Left ventricle myocardium inferior (tissue), 1 donor: ENCODE data around the gene KMT5C. TPM values are rescaled to one million over a fixed set of nuclear protein-coding genes. Genes with fewer than 3 reads are reported as not detected.

Source experiments
- DNase-seq: peaks from one replicate; pipeline ENCODE4 v3.0.0-alpha.2; 2020
- H3K27ac ChIP-seq: fragments of 200-600 bp; replicated peaks from 2 replicates; pipeline ENCODE4 v1.8.0; 2021
- H3K27me3 ChIP-seq: fragments of 200-600 bp; 2 replicates; pipeline ENCODE4 v1.8.0; 2021; ENCODE audit warnings: low read depth
- H3K36me3 ChIP-seq: fragments of 200-600 bp; 2 replicates; pipeline ENCODE4 v1.8.0; 2021
- H3K4me1 ChIP-seq: fragments of 200-600 bp; 2 replicates; pipeline ENCODE4 v1.8.0; 2021
- H3K4me3 ChIP-seq: fragments of 200-600 bp; 2 replicates; pipeline ENCODE4 v1.8.0; 2021; ENCODE audit warnings: mild to moderate bottlenecking, moderate library complexity
- H3K9me3 ChIP-seq: fragments of 200-600 bp; replicated peaks from 2 replicates; pipeline ENCODE4 v1.8.0; 2021
- CTCF ChIP-seq: fragments of 200-600 bp; IDR thresholded peaks from 2 replicates; pipeline ENCODE4 v1.8.0; 2021; ENCODE audit warnings: antibody characterized with exemption, mild to moderate bottlenecking, borderline replicate concordance
- intact Hi-C: fragments of 100-400 bp; cut with micrococcal nuclease; formaldehyde crosslinking; loops from one replicate; pipeline ENCODE4 v1.11.0; 2022
- total RNA-seq: library from RNA; stranded (reverse); fragmentation: NEBNext Ultra II Directional; extraction: Animal tissue kit (Norgen Biotek cat#: 25700); gene quantifications from one replicate; pipeline ENCODE4 v1.2.1, GENCODE V29; 2021
- donor health status: DM: no; HTN: yes; CAD: no; lungs with severe emphysema.

Gene KMT5C
- total RNA-seq, 1 donor from 2014 or later, result 5.1 TPM

DNA sequence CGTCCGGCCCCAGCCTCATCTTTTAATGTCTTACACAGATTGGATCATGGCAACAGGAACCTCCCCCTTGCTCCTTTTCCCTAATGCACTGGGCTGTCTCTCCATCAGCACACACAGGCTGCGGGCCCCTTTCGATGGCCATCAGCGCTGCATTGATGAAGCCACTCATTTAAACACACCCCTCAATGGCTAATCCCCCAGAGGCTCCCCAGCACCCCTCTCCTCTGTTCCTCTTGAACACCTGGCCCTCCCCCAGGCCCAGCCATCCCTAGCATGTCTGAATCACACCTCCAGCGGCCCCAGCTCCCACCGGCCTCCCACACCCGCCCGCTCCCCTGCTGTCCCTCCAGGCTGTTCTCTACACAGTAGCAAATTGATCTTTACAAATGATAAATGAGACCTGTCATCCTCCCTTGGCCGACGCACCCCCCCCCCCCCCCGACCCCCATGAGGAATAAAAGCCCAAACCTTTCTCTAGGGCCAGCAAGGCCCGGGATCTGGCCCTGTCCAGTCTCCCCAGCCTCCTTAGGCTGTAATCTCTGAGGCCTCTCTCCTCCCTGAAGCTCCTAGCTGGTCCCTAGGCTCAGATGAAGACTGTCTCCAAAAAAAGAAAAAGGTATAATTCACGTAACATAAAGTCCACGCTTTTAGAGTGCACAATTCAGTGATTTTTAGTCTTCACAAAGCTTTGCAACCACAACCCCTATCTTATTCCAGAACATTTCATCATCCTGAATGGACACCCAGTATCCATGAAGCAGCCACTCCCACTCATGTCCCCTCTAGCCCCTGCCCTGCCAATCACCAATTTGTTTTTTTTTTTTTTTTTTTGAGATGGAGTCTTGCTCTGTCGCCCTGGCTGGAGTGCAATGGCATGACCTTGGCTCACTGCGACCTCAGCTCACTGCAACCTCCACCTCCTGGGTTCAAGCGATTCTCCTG, 53.4 kb downstream of the KMT5C start:
- H3K4me3 ChIP-seq, result no peak overlapping the region
- no peaks in the 10 kb centered on the region for H3K27me3 ChIP-seq
- TF ChIP-seq CTCF, result no peak
- no peak for DNase-seq
- H3K9me3 ChIP-seq, result no peaks in the 10 kb centered on the region
- peaks cover 30% of the 10 kb centered on the region for H3K4me1 ChIP-seq
- H3K27ac ChIP-seq, result no peak overlapping the region
- H3K36me3 ChIP-seq, result peaks cover 39% of the 10 kb centered on the region
- intact Hi-C loops, result no loop called here

Other genes starting within 250 kb of the KMT5C start
- gene PPP1R12C, start 222.2 kb upstream of the KMT5C start, total RNA-seq, result 228 TPM
- gene TNNT1, start 190.7 kb upstream of the KMT5C start, total RNA-seq, result 140 TPM
- gene TNNI3, start 182.1 kb upstream of the KMT5C start, total RNA-seq, result 7,701 TPM
- 1.8 TPM for gene DNAAF3, start 173.3 kb upstream of the KMT5C start, total RNA-seq
- not detected for gene SYT5, start 159.6 kb upstream of the KMT5C start, total RNA-seq
- 1.1 TPM for gene PTPRH, start 130.4 kb upstream of the KMT5C start, total RNA-seq
- gene TMEM86B, start 111.1 kb upstream of the KMT5C start, total RNA-seq, result 2.1 TPM
- 39.8 TPM for gene PPP6R1, start 80.9 kb upstream of the KMT5C start, total RNA-seq
- 29.0 TPM for gene HSPBP1, start 59.8 kb upstream of the KMT5C start, total RNA-seq
- 3.0 TPM for gene BRSK1, start 55.9 kb upstream of the KMT5C start, total RNA-seq
- 2.0 TPM for gene TMEM150B, start 14.5 kb upstream of the KMT5C start, total RNA-seq
- not detected for gene COX6B2, start 14.8 kb downstream of the KMT5C start, total RNA-seq
- not detected for gene GARIN5B, start 23.4 kb downstream of the KMT5C start, total RNA-seq
- not detected for gene IL11, start 30.6 kb downstream of the KMT5C start, total RNA-seq
- gene TMEM190, start 37.0 kb downstream of the KMT5C start, total RNA-seq, result not detected
- gene TMEM238, start 44.4 kb downstream of the KMT5C start, total RNA-seq, result 0.69 TPM
- 559 TPM for gene RPL28, start 46.1 kb downstream of the KMT5C start, total RNA-seq
- 33.2 TPM for gene UBE2S, start 67.9 kb downstream of the KMT5C start, total RNA-seq
- not detected for gene SHISA7, start 103.4 kb downstream of the KMT5C start, total RNA-seq
- 52.6 TPM for gene ISOC2, start 121.8 kb downstream of the KMT5C start, total RNA-seq
- gene C19orf85, start 124.9 kb downstream of the KMT5C start, total RNA-seq, result not detected
- 5.4 TPM for gene ZNF628, start 136.7 kb downstream of the KMT5C start, total RNA-seq
- gene NAT14, start 145.3 kb downstream of the KMT5C start, total RNA-seq, result 5.2 TPM
- gene SSC5D, start 148.6 kb downstream of the KMT5C start, total RNA-seq, result 3.7 TPM
- gene SBK2, start 197.3 kb downstream of the KMT5C start, total RNA-seq, result 6.5 TPM
- gene SBK3, start 205.7 kb downstream of the KMT5C start, total RNA-seq, result 21.1 TPM
- 11.5 TPM for gene ZNF579, start 241.0 kb downstream of the KMT5C start, total RNA-seq